Left ventricle myocardium inferior (tissue), 1 donor: ENCODE measurements around the gene ANK3. TPM values are rescaled to one million over a fixed set of nuclear protein-coding genes. Genes with fewer than 3 reads are reported as not detected.

ENCODE experiments used
- DNase-seq: peaks from one replicate; pipeline ENCODE4 v3.0.0-alpha.2; 2020
- H3K27ac ChIP-seq: fragments of 200-600 bp; replicated peaks from 2 replicates; pipeline ENCODE4 v1.8.0; 2021
- H3K27me3 ChIP-seq: fragments of 200-600 bp; 2 replicates; pipeline ENCODE4 v1.8.0; 2021; ENCODE audit warnings: low read depth
- H3K36me3 ChIP-seq: fragments of 200-600 bp; 2 replicates; pipeline ENCODE4 v1.8.0; 2021
- H3K4me1 ChIP-seq: fragments of 200-600 bp; 2 replicates; pipeline ENCODE4 v1.8.0; 2021
- H3K4me3 ChIP-seq: fragments of 200-600 bp; 2 replicates; pipeline ENCODE4 v1.8.0; 2021; ENCODE audit warnings: mild to moderate bottlenecking, moderate library complexity
- H3K9me3 ChIP-seq: fragments of 200-600 bp; replicated peaks from 2 replicates; pipeline ENCODE4 v1.8.0; 2021
- CTCF ChIP-seq: fragments of 200-600 bp; IDR thresholded peaks from 2 replicates; pipeline ENCODE4 v1.8.0; 2021; ENCODE audit warnings: antibody characterized with exemption, mild to moderate bottlenecking, borderline replicate concordance
- intact Hi-C: fragments of 100-400 bp; cut with micrococcal nuclease; formaldehyde crosslinking; loops from one replicate; pipeline ENCODE4 v1.11.0; 2022
- total RNA-seq: library from RNA; stranded (reverse); fragmentation: NEBNext Ultra II Directional; extraction: Animal tissue kit (Norgen Biotek cat#: 25700); gene quantifications from one replicate; pipeline ENCODE4 v1.2.1, GENCODE V29; 2021
- donor health status: DM: no; HTN: yes; CAD: no; lungs with severe emphysema.

ANK3 gene
- total RNA-seq, 1 donor from 2014 or later: 179 TPM

DNA sequence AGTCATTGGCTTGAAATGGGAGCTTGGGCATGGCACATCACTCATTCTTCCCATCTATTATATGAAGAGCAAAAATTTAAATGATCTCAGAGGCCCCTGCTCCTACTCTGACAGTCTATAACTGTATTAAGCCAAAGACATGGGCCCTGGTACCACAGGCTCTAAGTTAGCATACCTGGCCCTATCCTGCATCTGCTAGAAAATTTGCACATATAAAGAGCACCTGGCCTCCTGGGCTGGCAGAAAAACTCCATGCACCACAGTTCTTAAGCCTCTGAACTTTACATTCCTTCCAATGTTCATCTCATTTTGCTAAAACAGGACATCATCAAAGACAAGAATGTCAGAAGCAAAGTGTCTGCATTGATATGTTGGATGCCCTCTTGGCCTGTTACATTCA lies 29.6 kb upstream of the ANK3 start:
- no peak for DNase-seq
- Histone ChIP-seq H3K4me1 (no peaks in the 10 kb centered on the region), H3K9me3 (no peaks in the 10 kb centered on the region), H3K27me3 (no peaks in the 10 kb centered on the region), H3K36me3 (no peaks in the 10 kb centered on the region), H3K4me3 (no peak overlapping the region), H3K27ac (no peak overlapping the region)
- no peak for TF ChIP-seq CTCF
- intact Hi-C loops: no loop called here

GRCh38 chr10:60417901-60418300 lies 28.2 kb upstream of the ANK3 start:
- TF ChIP-seq CTCF: no peak
- Histone ChIP-seq H3K4me1 (no peaks in the 10 kb centered on the region), H3K9me3 (no peaks in the 10 kb centered on the region), H3K36me3 (no peaks in the 10 kb centered on the region), H3K27me3 (no peaks in the 10 kb centered on the region), H3K4me3 (no peak overlapping the region), H3K27ac (no peak overlapping the region)
- intact Hi-C loops: no loop called here
- DNase-seq: no peak

- Histone ChIP-seq H3K9me3 (no peaks in the 10 kb centered on the region), H3K27ac (no peak overlapping the region), H3K27me3 (no peaks in the 10 kb centered on the region), H3K4me1 (no peaks in the 10 kb centered on the region), H3K36me3 (no peaks in the 10 kb centered on the region), H3K4me3 (no peak overlapping the region)
- no peak for DNase-seq
- TF ChIP-seq CTCF: no peak
- intact Hi-C loops: no loop called here
These were observed 27.3 kb upstream of the ANK3 start for GRCh38 chr10:60417024-60417423.

GRCh38 chr10:60414877-60415585 lies 25.4 kb upstream of the ANK3 start:
- Histone ChIP-seq H3K27ac (no peak overlapping the region), H3K4me3 (no peak overlapping the region), H3K27me3 (no peaks in the 10 kb centered on the region), H3K36me3 (no peaks in the 10 kb centered on the region), H3K9me3 (no peaks in the 10 kb centered on the region), H3K4me1 (no peaks in the 10 kb centered on the region)
- no peak for TF ChIP-seq CTCF
- intact Hi-C loops: no loop called here
- DNase-seq: no peak

DNA sequence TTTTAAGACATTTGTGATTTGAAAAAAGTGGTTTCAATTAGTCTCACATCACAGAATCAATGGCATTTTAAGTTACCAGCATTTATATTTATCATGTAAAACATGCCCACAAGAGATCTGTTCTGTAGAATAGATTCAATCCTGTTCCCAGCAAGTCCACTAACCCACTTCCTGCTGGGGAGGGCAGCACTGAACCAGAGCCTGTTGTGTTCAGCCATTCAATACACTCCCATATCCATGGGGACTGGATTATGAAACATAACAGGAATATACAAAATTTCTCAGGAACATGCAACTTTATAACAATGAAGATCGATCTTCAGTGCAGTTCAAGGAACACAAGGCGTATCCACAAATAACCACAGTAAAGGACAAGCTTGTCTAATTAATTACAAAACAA lies 24.4 kb upstream of the ANK3 start:
- no peaks in the 10 kb centered on the region for H3K4me1 ChIP-seq
- H3K27me3 ChIP-seq: no peaks in the 10 kb centered on the region
- H3K27ac ChIP-seq: no peak overlapping the region
- intact Hi-C loops: no loop called here
- no peak overlapping the region for H3K4me3 ChIP-seq
- H3K9me3 ChIP-seq: no peaks in the 10 kb centered on the region
- no peak for DNase-seq
- no peak for TF ChIP-seq CTCF
- H3K36me3 ChIP-seq: no peaks in the 10 kb centered on the region
